ENCODE results near the gene GAA. TPM values are rescaled to one million over a fixed set of nuclear protein-coding genes. Genes with fewer than 3 reads are reported as not detected.

Gene GAA
- total and polyA plus RNA-seq, 2 donors (not counting 1 experiment from before 2014, with no cell fraction given), result 32.3 to 39.4 TPM

GRCh38 chr17:80064696-80065095, 36.7 kb upstream of the GAA start:
- H3K4me2 ChIP-seq (replicated peaks; ENCODE audit: low read depth, low read length, poor library complexity, severe bottlenecking), result no peak overlapping the region
- H3K9me3 ChIP-seq (ENCODE audit: control extremely low read depth in 1 of 3, control insufficient read depth in 2 of 3, insufficient read depth in 1 of 3, low read length in 2 of 3), result peaks cover 0 to 3% (median 0%) of the 10 kb centered on the region in 3 donors
- peaks cover 11% of the 10 kb centered on the region for H3K27me3 Mint-ChIP-seq
- ATAC-seq (ENCODE audit: low read depth), result no peak
- H3K4me1 ChIP-seq (ENCODE audit: control insufficient read depth in 2 of 2, insufficient read depth in 2 of 2, low read length in 2 of 2), result no peaks in the 10 kb centered on the region
- H3K9me3 Mint-ChIP-seq (ENCODE audit: insufficient read depth), result no peaks in the 10 kb centered on the region
- H3K36me3 ChIP-seq (replicated peaks in 1 of 2; ENCODE audit: control extremely low read depth in 1 of 2, control insufficient read depth in 1 of 2, extremely low read depth in 1 of 2, insufficient read depth in 2 of 2, low read length in 1 of 2), result no peaks in the 10 kb centered on the region
- no peak overlapping the region for H3K4me3 Mint-ChIP-seq
- H3K27ac Mint-ChIP-seq, result no peak overlapping the region
- intact Hi-C loops (cut with micrococcal nuclease), result no loop called here
- no peak overlapping the region for H3K27ac ChIP-seq (ENCODE audit: low read length in 2 of 2)
- H3K4me1 Mint-ChIP-seq, result no peaks in the 10 kb centered on the region
- H2AFZ ChIP-seq (ENCODE audit: insufficient read depth, low read depth, low read length, poor library complexity, severe bottlenecking), result no peak overlapping the region
- H4K20me1 ChIP-seq (ENCODE audit: control insufficient read depth, insufficient read depth, low read length, poor library complexity, severe bottlenecking), result no peaks in the 10 kb centered on the region
- no peaks in the 10 kb centered on the region for H3K79me2 ChIP-seq (ENCODE audit: control insufficient read depth, insufficient read depth, low read length)
- H3K4me3 ChIP-seq (ENCODE audit: control extremely low read depth in 1 of 5, extremely low read depth in 1 of 5, insufficient read depth in 1 of 5, low read depth in 2 of 5, low read length in 4 of 5), result no peak overlapping the region
- no peak for DNase-seq
- no peak for TF ChIP-seq EZH2 (IDR thresholded peaks at IDR 0.05; ENCODE audit: borderline replicate concordance, insufficient read depth, low read depth, low read length, poor library complexity, severe bottlenecking)
- TF ChIP-seq, protein P1, sequence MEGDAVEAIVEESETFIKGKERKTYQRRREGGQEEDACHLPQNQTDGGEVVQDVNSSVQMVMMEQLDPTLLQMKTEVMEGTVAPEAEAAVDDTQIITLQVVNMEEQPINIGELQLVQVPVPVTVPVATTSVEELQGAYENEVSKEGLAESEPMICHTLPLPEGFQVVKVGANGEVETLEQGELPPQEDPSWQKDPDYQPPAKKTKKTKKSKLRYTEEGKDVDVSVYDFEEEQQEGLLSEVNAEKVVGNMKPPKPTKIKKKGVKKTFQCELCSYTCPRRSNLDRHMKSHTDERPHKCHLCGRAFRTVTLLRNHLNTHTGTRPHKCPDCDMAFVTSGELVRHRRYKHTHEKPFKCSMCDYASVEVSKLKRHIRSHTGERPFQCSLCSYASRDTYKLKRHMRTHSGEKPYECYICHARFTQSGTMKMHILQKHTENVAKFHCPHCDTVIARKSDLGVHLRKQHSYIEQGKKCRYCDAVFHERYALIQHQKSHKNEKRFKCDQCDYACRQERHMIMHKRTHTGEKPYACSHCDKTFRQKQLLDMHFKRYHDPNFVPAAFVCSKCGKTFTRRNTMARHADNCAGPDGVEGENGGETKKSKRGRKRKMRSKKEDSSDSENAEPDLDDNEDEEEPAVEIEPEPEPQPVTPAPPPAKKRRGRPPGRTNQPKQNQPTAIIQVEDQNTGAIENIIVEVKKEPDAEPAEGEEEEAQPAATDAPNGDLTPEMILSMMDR (IDR thresholded peaks at IDR 0.05), result no peak
- ChIA-PET POLR2A (no interaction called here), CTCF (no interaction called here)
- H3K27me3 ChIP-seq (replicated peaks in 1 of 4; ENCODE audit: control extremely low read depth in 1 of 4, control insufficient read depth in 3 of 4, insufficient read depth in 4 of 4, low read length in 3 of 4), result no peaks in the 10 kb centered on the region
- no peak overlapping the region for H3K9ac ChIP-seq (ENCODE audit: low read length)
- 88% methylated on average over 8 of the region's 8 CpGs for WGBS (ENCODE audit: insufficient coverage)

GRCh38 chr17:80065478-80066170, 35.8 kb upstream of the GAA start:
- Mint-ChIP-seq H3K4me3 (no peak overlapping the region), H3K27me3 (peaks cover 15% of the 10 kb centered on the region), H3K27ac (no peak overlapping the region), H3K9me3 (ENCODE audit: insufficient read depth) (no peaks in the 10 kb centered on the region), H3K4me1 (no peaks in the 10 kb centered on the region)
- DNase-seq (no peak), ATAC-seq (ENCODE audit: low read depth) (no peak)
- Histone ChIP-seq H3K4me2 (replicated peaks; ENCODE audit: low read depth, low read length, poor library complexity, severe bottlenecking) (no peak overlapping the region), H3K9me3 (ENCODE audit: control extremely low read depth in 1 of 3, control insufficient read depth in 2 of 3, insufficient read depth in 1 of 3, low read length in 2 of 3) (peaks cover 0 to 3% (median 0%) of the 10 kb centered on the region in 3 donors), H3K27me3 (replicated peaks in 1 of 4; ENCODE audit: control extremely low read depth in 1 of 4, control insufficient read depth in 3 of 4, insufficient read depth in 4 of 4, low read length in 3 of 4) (no peaks in the 10 kb centered on the region), H3K79me2 (ENCODE audit: control insufficient read depth, insufficient read depth, low read length) (no peaks in the 10 kb centered on the region), H2AFZ (ENCODE audit: insufficient read depth, low read depth, low read length, poor library complexity, severe bottlenecking) (no peak overlapping the region), H3K4me3 (ENCODE audit: control extremely low read depth in 1 of 5, extremely low read depth in 1 of 5, insufficient read depth in 1 of 5, low read depth in 2 of 5, low read length in 4 of 5) (no peak overlapping the region), H3K27ac (ENCODE audit: low read length in 2 of 2) (no peak overlapping the region), H3K4me1 (ENCODE audit: control insufficient read depth in 2 of 2, insufficient read depth in 2 of 2, low read length in 2 of 2) (no peaks in the 10 kb centered on the region), H3K36me3 (replicated peaks in 1 of 2; ENCODE audit: control extremely low read depth in 1 of 2, control insufficient read depth in 1 of 2, extremely low read depth in 1 of 2, insufficient read depth in 2 of 2, low read length in 1 of 2) (no peaks in the 10 kb centered on the region), H3K9ac (ENCODE audit: low read length) (no peak overlapping the region), H4K20me1 (ENCODE audit: control insufficient read depth, insufficient read depth, low read length, poor library complexity, severe bottlenecking) (no peaks in the 10 kb centered on the region)
- TF ChIP-seq, protein P1 (IDR thresholded peaks at IDR 0.05), result no peak
- no peak for TF ChIP-seq EZH2 (IDR thresholded peaks at IDR 0.05; ENCODE audit: borderline replicate concordance, insufficient read depth, low read depth, low read length, poor library complexity, severe bottlenecking)
- ChIA-PET CTCF (no interaction called here), POLR2A (no interaction called here)
- intact Hi-C loops (cut with micrococcal nuclease), result no loop called here
- WGBS (ENCODE audit: insufficient coverage), result 96% methylated on average over 28 of the region's 32 CpGs

Data from B cell (primary cell).